Activated T-cell treated with anti-CD3 and anti-CD28 coated beads, Interleukin-2, amount 50 U/mL, for 4 hours (primary cell): Measurements from ENCODE around the gene RS1. TPM values are rescaled to one million over a fixed set of nuclear protein-coding genes. Genes with fewer than 3 reads are reported as not detected.

Experiments
- ATAC-seq, 2 donors: fragments of 200-7000 bp; cut with Tn5 transposase; one replicate each; pipeline ENCODE4 v1.10.0; 2021
- DNase-seq: peaks from one replicate; pipeline ENCODE4 v3.0.0-alpha.2; 2020
- H3K27me3 Mint-ChIP-seq: one replicate; pipeline ENCODE4 v1.8.0; 2021; ENCODE audit warnings: low read depth, mixed read lengths
- H3K36me3 Mint-ChIP-seq: one replicate; pipeline ENCODE4 v1.8.0; 2022; ENCODE audit warnings: mixed read lengths; ENCODE audit not compliant: insufficient read depth
- H3K4me1 Mint-ChIP-seq: one replicate; pipeline ENCODE4 v1.8.0; 2021; ENCODE audit warnings: low read depth, mixed read lengths
- H3K4me3 Mint-ChIP-seq: one replicate; pipeline ENCODE4 v1.8.0; 2021; ENCODE audit warnings: mild to moderate bottlenecking, moderate library complexity, mixed read lengths
- H3K9me3 Mint-ChIP-seq: one replicate; pipeline ENCODE4 v1.8.0; 2021; ENCODE audit warnings: mixed read lengths
- total RNA-seq, 3 donors: library from RNA; stranded (reverse); gene quantifications; one replicate each; pipeline ENCODE4 v1.2.1, GENCODE V29; 2021

Gene RS1
- not detected for total RNA-seq

DNA sequence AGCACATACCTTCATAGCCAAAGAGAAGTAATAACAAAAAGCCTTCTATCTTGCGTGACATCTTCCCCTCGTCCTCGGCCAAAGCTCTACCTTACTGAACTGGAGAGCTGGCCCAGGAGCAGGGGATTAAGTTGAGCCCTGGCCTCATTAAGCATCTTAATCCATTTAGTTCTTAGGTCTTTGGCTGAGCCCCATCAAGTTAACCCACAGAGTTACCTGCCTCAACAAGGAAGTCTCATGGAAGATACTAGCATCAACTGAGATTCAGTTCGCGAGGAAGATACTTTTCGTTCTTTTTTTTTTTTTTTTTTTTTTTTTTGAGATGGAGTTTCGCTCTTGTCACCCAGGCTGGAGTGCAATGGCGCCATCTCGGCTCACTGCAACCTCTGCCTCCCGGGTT, at the start of gene RS1:
RS1 (minus strand) TSS at position 101 of the 400 bp plus-strand sequence; CDS start at position 61, 40 bp downstream.
- Mint-ChIP-seq H3K27me3 (no peaks in the 10 kb centered on the region), H3K4me1 (peaks cover 13% of the 10 kb centered on the region), H3K4me3 (no peak within 1 kb of the TSS), H3K36me3 (no peaks in the 10 kb centered on the region), H3K9me3 (no peaks in the 10 kb centered on the region)
- DNase-seq (no peak), ATAC-seq (no peak)

DNA sequence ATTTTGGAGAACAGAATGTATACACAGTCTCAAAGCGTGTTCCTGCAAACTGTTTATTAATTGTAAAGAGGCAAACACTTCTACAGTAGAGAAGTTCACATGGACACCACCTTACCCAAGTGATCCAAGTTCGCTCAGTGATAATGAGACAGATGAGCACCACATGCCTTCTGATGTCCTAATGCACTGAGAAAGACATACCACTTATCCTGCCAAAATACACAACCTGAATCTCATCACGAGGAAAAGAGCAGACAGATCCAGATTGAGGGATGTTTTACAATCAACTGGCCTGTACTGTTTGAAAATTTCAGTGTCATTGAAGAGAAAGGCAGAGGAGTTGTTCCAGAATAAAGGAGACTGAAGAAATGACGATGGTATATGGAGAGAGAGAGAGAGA, 47.9 kb upstream of the RS1 start:
- no peak overlapping the region for H3K4me3 Mint-ChIP-seq
- no peak for DNase-seq
- ATAC-seq = no peak
- H3K27me3 Mint-ChIP-seq = no peaks in the 10 kb centered on the region
- no peaks in the 10 kb centered on the region for H3K36me3 Mint-ChIP-seq
- no peaks in the 10 kb centered on the region for H3K4me1 Mint-ChIP-seq
- H3K9me3 Mint-ChIP-seq = no peaks in the 10 kb centered on the region

DNA sequence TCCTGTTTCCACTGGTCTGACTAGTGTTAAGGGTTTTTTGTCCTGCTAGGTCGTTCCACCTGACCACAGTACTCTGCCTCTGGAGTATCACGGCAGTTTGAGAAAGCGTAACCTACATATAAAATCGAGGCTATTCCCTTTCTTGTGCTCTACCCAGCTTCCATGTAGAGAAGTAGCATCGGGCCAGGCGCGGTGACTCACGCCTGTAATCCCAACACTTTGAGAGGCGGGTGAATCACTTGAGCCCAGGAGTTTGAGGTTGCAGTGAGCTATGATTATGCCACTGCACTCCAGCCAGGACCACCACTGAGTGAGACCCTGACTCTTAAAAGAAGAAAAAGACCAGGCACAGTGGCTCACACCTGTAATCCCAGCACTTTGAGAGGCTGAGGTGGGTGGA, 43.0 kb upstream of the RS1 start:
- H3K4me1 Mint-ChIP-seq = no peaks in the 10 kb centered on the region
- no peak overlapping the region for H3K4me3 Mint-ChIP-seq
- no peaks in the 10 kb centered on the region for H3K27me3 Mint-ChIP-seq
- no peak for ATAC-seq
- H3K36me3 Mint-ChIP-seq = no peaks in the 10 kb centered on the region
- no peaks in the 10 kb centered on the region for H3K9me3 Mint-ChIP-seq
- no peak for DNase-seq

DNA sequence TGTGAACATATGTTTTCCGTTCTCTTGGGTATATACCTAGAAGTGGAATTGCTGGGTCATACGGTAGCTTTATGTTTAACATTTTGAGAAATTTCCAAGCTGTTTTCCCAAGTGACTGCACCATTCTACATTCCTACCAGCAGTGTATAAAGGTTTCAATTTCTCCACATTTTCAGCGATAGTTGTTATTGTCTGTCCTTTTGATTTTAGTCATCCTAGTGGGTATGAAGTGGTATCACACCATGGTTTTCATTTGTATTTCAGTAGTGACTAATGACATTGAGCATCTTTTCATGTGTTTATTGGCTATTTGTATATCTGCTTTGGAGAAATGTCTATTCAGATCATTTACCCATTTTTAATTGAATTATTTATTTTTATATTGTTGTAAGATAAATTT, 37.9 kb upstream of the RS1 start:
- Mint-ChIP-seq H3K27me3 (no peaks in the 10 kb centered on the region), H3K4me3 (no peak overlapping the region), H3K9me3 (no peaks in the 10 kb centered on the region), H3K4me1 (no peaks in the 10 kb centered on the region), H3K36me3 (no peaks in the 10 kb centered on the region)
- no peak for ATAC-seq
- no peak for DNase-seq

DNA sequence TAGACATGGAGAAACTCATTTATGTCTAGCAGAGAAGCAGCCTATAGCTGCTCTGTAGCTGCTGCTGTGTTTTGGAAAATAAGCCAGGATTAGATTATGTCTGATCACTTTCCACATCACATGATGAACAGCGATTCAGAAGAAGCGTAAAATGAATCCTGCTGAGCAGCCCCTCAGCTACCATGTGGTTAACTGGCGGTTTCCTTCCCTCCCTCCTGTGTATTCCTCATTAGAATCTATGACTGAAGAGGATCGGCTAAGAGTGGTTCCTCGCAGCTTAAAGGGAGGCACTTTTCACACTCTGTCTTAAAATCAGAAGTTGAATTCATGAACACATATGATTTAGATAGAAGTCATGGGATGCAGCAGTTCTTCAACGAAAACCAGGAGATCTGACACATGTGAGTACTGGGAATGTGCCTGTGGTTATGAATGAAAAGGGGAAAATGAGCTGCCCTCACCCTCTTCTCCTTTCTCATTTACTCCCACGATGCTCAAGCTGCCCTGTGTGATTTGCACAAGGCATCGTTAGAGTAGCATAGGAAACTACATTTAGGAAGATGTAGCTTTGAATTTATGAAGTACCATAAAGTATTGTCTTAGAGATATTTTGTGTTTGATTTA, 35.6 kb upstream of the RS1 start, which contains the start of gene PPEF1:
PPEF1 (plus strand) TSS at position 220 of the 624 bp plus-strand sequence; CDS start at position 356, 136 bp downstream.
- H3K9me3 Mint-ChIP-seq = no peaks in the 10 kb centered on the region

DNA sequence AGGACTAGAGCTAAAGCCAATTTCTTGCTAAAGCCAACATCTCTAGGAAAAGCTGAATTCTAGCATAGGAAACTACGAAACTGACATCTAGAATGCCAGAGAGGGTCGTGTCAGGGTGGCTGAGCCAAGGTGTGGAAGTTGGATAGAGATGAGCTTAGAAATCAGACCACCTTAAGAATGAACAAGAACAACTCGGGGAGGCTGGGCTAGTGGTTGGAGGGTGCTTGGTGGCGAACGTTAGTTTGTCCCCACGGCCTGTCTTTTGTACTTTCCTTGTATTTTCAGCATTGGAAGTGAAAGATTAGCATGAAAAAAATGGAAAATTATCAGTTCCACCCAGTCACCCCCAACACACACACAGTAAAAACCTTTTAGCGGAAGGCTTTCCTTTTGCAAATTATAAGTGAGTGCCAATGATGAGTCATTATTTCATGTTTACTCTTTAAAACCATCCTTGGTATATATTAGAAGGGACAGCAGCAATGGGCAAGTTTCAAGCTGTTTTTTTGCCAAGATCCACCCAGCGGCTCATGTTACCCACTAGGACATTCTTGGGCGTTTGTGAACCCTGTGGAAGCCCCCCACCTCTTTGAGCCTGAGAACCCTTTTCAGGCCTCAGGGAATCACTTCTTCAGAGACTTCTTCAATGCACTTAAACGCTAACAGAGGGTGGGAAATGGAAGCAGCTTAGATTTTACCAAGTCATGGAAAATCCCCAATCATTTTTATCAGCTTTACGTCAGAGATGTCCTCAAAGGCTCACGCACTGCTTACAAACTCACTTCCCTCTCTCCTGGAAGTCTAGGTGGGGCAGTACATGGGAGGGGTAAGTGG, 30.7 kb upstream of the RS1 start:
- H3K4me1 Mint-ChIP-seq = no peaks in the 10 kb centered on the region
- H3K9me3 Mint-ChIP-seq = no peaks in the 10 kb centered on the region
- peaks cover 3% of the 10 kb centered on the region for H3K27me3 Mint-ChIP-seq
- DNase-seq (no peak), ATAC-seq (no peak)
- H3K36me3 Mint-ChIP-seq = no peaks in the 10 kb centered on the region
- H3K4me3 Mint-ChIP-seq = no peak overlapping the region

More for the DNA sequence above, 35.6 kb upstream of the RS1 start, which contains the start of gene PPEF1:
- Mint-ChIP-seq H3K36me3 (no peaks in the 10 kb centered on the region), H3K27me3 (no peaks in the 10 kb centered on the region), H3K4me1 (no peaks in the 10 kb centered on the region), H3K4me3 (no peak within 1 kb of the TSS)
- DNase-seq (no peak), ATAC-seq (no peak)

DNA sequence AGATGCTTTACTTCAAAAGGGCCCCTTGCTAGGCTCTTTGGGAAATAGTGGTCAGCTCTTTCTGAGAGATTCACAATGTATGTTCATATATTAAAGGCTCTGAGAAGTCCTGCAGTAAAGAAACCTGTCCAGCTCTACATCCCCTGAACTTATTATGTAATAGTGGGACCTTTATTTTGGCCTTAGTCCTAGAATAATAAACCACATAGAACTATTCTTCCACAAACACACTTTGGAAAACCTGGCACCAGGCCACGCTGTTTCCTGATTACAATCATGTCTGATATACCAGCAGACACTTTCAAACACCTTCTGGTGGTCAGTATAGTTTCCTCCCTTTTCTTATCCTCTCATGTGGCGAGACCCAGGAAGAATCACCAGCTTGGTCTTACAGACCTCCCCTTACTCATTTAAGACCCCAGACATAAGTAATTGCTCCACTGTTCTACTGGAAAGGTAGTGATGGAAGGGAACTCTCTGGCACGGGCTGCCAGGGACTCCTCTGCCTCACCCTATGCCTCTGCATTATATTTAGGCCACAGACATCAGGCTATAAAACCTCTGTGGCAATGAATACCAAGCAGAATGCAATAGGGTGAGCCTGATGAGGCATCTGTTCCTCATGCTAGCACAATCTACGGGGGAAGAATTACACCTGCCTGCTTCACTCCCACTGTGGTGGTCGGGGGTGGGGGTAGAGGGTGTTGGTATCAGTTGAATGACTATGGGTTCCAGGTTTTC, 29.9 kb upstream of the RS1 start:
- Mint-ChIP-seq H3K36me3 (no peaks in the 10 kb centered on the region), H3K4me3 (no peak overlapping the region), H3K4me1 (no peaks in the 10 kb centered on the region), H3K27me3 (peaks cover 3% of the 10 kb centered on the region), H3K9me3 (no peaks in the 10 kb centered on the region)
- DNase-seq (no peak), ATAC-seq (no peak)

DNA sequence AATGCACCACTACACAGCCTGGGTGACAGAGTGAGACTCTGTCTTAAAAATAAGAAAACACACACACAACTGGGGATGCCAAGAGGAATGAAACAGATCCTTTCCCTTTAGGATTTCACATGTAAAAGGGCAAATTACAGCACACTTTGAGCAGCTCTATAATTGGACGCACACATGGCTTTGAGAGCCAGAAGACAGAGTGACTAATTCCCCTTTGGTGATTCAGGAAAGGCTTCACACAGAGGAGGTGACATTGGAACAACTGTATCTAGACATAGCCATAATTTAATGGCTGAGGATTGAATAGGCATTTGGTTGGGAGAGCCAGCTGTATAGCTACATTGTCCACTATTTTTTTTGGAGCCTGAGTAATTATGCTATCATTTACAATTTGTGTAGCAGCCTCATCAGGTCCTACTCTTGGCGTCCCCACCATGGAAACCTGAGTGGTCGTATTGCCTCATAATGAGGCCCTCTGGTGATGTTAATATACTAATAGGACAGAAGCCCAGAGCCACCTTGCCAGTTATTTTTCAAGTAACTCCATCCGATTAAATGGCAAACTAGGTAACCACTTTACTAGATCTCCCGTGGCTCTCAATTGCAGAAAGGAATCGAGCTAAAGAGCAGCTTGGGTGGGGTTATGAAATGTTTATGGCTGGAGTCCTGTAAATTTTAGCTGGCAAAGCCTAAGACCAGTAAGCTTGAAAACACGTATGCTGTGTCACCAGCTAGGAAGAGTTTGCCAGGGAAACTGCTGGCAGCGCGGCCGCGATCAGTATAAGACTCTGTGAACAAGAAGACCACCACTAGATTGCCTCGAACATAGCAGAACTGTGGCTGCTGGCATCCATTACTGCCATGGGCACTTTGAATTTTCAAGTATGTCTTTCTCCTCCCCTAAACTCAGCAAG, 27.1 kb upstream of the RS1 start:
- peaks cover 3% of the 10 kb centered on the region for H3K9me3 Mint-ChIP-seq
- H3K4me3 Mint-ChIP-seq = no peak overlapping the region
- H3K4me1 Mint-ChIP-seq = no peaks in the 10 kb centered on the region
- no peak for ATAC-seq
- H3K36me3 Mint-ChIP-seq = no peaks in the 10 kb centered on the region
- H3K27me3 Mint-ChIP-seq = peaks cover 3% of the 10 kb centered on the region
- no peak for DNase-seq

DNA sequence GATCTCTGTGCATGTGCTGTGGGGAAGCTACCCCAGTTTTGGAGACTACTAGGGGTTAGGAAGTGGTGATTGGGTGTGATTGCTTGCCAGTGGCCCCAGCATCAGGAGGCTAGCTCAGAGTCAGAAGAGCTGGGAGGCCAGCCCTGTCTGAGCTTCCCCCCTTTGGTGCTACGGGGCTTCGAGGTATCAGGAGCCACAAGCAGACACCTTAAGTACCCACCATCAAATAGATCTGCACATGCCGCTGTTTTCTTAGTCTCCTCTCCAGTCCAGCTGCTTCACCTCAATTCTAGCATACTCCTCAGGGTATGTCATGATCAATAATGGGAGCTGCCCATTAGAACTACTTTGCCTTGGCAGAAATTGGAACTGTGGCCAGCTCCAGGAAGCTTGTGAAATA, 24.7 kb upstream of the RS1 start:
- Mint-ChIP-seq H3K9me3 (peaks cover 3% of the 10 kb centered on the region), H3K4me1 (no peaks in the 10 kb centered on the region), H3K27me3 (no peaks in the 10 kb centered on the region), H3K36me3 (no peaks in the 10 kb centered on the region), H3K4me3 (no peak overlapping the region)
- DNase-seq (no peak), ATAC-seq (no peak)

DNA sequence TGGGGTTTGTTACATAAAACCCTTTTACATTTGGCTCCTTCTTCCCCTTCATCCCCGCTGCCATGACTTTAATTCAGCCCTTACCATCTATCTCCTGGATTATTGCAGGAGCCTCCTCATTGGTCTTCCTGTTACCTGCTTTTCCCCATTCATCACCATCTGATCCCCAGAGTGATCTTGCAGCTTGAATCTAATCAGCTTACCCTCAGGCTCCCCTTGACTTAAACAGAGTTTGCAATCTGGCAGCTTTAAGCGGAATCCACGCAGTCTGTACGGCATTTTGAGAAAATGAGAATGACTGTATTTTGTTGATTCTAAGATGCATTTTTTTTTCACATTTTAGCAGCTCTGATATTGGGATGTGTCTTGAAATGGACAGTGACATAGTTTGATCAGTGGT, 20.6 kb upstream of the RS1 start:
- no peaks in the 10 kb centered on the region for H3K36me3 Mint-ChIP-seq
- peaks cover 3% of the 10 kb centered on the region for H3K9me3 Mint-ChIP-seq
- H3K4me1 Mint-ChIP-seq = no peaks in the 10 kb centered on the region
- no peak overlapping the region for H3K4me3 Mint-ChIP-seq
- ATAC-seq = no peak
- no peak for DNase-seq
- H3K27me3 Mint-ChIP-seq = no peaks in the 10 kb centered on the region

DNA sequence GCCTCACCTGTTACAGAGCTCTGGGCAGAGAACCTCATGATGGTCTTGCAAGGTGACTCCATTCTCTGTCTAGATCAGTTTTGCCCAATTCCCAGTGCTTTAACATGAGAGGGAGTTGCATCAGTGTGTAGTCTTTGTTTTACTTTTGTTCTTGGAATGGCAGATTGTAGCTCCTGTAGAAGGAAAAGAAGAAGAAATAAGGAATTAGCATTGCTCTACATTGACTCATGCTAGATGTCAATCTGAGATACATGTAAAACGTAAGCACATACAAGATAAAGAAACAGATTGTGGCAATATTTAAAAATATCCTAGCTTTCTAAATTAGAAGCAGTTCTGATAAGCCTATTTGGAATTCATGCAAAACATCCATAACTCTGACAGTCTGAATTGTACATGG, 19.5 kb upstream of the RS1 start:
- Mint-ChIP-seq H3K27me3 (no peaks in the 10 kb centered on the region), H3K9me3 (peaks cover 3% of the 10 kb centered on the region), H3K36me3 (no peaks in the 10 kb centered on the region), H3K4me3 (no peak overlapping the region), H3K4me1 (no peaks in the 10 kb centered on the region)
- ATAC-seq = no peak
- DNase-seq = no peak

DNA sequence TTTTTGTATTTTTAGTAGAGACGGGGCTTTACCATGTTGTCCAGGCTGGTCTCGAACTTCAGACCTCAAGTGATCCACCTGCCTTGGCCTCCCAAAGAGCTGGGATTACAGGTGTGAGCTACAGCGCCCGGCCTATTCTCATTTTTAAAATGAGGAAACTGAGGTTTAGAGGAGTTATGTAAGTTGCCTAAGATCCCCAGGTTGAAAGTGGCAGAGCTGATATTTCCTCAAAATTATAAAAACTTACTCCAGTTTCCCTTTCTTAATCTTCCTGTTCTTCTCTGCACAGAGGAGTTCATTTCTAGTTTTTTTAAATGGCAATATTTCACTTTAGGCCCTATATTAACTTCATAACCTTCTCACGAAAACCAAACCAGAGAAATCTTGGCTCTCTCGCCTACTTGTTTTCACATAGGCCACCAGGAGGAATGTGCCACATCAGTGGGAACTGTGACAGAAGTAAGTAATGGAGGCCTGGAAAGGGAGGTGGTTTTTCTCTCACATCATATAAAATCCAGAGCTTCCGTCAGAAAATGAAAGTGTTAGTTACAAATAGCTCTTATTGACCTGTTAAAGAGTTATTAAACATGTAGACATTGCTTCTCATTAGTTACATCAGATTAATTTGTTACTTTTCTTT, 16.1 kb upstream of the RS1 start:
- ATAC-seq (no peak), DNase-seq (no peak)
- no peak overlapping the region for H3K4me3 Mint-ChIP-seq
- no peaks in the 10 kb centered on the region for H3K27me3 Mint-ChIP-seq
- H3K9me3 Mint-ChIP-seq = no peaks in the 10 kb centered on the region
- H3K4me1 Mint-ChIP-seq = no peaks in the 10 kb centered on the region
- no peaks in the 10 kb centered on the region for H3K36me3 Mint-ChIP-seq

DNA sequence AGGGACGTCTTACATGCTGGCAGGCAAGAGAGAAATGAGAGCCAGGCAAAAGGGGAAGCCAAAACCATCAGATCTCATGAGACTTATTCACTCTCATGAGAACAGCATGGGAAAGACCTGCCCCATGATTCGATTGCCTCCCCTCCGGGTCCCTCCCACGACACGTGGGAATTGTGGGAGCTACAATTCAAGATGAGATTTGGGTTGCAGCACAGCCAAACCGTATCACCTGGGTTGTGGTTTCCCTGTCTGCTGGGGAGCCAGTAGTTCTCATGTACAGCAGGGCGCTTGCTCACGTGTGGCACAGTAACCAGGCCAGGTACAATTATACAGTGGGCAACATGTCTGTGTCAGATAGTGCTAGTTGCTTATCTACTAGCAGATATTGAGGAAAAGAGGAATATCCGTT, 11.1 kb upstream of the RS1 start:
- no peaks in the 10 kb centered on the region for H3K4me1 Mint-ChIP-seq
- no peak overlapping the region for H3K4me3 Mint-ChIP-seq
- DNase-seq (no peak), ATAC-seq (no peak)
- no peaks in the 10 kb centered on the region for H3K36me3 Mint-ChIP-seq
- no peaks in the 10 kb centered on the region for H3K27me3 Mint-ChIP-seq
- no peaks in the 10 kb centered on the region for H3K9me3 Mint-ChIP-seq
